HUDEP-2 (cell line): ENCODE measurements around the gene EXOC6B.
A peak's percentile ranks its signal among the peaks of the same experiment; 100 is the strongest.
"Not testable (repeated sequence)": the region's sequence is repeated elsewhere in the genome, so short reads cannot be mapped to it uniquely, and the experiment has no call there.

Experiments used
- DNase-seq, 76 experiments: peaks; one replicate each; lab custom pipeline; 2025; ENCODE audit not compliant: unreplicated experiment in 76 of 76; lab: John Stamatoyannopoulos, UW

EXOC6B gene

GRCh38 chr2:72623481-72623880 lies 202.4 kb downstream of the EXOC6B start:
- DNase-seq, result no peak

GRCh38 chr2:72619626-72620025 lies 206.2 kb downstream of the EXOC6B start:
- DNase-seq, result no peak

GRCh38 chr2:72613931-72614330 lies 211.9 kb downstream of the EXOC6B start:
- DNase-seq, result no peak

DNA sequence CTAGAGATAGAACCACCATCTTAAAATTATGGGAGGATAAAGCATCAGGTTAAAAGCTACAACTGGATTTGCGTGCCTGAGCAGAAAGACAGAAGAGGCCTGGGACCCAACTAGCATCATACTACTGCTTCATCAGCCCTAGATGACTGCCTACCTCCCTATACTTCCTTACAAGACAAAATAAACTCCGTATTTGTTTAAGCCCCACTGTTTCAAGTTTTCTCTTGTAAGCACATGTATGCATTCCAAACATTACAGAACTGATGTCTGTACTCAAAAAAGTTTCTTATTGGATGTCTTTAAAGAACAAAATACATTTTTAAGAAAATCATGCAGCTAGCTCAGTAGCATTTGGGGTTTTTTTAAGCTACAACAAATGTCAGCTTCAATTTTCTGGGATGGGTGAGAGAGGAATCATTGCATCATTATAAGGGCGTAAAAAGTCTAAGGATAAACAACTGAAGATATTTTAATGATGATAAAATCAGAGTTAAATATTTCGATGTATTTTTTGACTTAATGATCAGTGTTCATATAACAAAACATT lies 213.1 kb downstream of the EXOC6B start:
- DNase-seq, result no peak

GRCh38 chr2:72607189-72607588 lies 218.6 kb downstream of the EXOC6B start:
- no peak for DNase-seq

- peak in 4 of 76 experiments; percentile 1 to 3 (median 2) for DNase-seq
Measured at GRCh38 chr2:72605836-72606442, 219.9 kb downstream of the EXOC6B start.

DNA sequence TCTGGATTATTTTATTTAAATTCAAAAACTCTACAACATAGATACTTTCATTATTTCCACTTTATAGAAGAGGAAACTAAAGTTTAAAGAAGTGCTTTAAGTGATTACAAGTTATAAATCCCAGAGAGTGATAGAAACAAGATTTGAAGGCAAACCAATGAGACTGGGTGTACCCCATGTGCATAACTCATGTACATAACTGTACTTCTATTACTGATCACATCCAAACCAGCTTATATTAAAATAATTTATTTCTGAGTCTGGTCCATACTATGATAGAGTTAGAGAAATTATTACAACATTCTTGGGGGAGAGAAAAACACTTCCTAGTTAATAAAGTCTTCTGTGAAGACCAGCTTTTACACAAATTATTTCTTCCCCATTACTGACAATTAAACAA lies 221.4 kb downstream of the EXOC6B start:
- no peak for DNase-seq

DNA sequence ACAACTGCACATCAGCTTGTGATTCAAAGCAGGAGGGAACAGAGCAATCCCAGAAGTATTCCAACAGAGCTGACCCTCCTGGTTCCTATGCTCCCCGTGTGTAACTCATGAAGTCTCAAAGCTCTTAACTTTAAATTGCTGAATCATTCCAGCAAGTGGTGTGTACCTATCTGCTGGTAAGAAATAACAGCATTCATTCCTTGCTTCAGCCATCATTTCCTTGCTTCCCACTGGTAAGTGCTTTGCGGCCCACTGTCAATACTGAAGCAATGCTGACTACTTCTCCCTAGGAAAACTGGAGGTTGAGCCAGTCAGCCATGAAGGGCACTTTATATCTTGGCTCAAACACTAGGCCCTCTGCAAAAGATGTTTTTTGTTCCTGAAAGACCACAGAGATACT lies 222.4 kb downstream of the EXOC6B start:
- no peak for DNase-seq

DNA sequence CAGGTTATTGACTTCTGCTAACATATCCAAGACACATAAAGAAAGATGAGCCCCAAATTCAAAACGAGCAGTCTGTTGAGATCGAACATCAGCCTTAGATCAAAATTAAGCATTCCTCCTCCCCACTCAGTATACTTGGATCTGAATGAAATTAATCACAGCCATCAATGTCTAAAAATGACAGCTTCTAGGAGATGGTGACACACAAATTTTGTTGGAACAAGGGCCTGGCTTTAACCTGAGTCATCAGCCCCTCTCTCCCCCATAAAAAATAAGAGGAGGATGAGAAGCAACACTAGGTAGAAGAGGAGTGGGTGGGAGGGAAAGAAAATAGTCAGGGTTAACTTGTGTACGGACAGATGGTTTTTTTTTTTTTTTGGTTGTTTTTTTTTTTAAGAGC lies 223.1 kb downstream of the EXOC6B start:
- no peak for DNase-seq

DNA sequence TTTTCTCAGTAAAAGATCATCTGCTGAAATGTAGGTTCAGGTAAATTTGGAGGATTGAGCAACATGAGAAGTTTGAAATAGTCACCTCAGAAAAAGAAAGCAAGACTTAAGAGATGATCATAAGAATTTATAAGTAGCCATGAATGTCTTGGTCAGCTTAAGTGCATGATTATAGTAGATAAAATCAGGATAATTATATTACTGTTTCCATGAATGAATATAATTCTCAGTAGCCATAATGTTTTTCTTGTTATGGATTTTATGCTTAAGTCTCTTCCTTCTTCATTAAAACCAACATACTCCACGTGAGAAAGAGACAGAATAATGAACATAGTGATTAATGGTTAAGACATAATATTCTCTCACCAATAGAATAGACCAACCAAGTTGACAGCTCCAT lies 223.7 kb downstream of the EXOC6B start:
- DNase-seq, result no peak

GRCh38 chr2:72583836-72584235 lies 242.0 kb downstream of the EXOC6B start:
- DNase-seq, result not testable (repeated sequence)

DNA sequence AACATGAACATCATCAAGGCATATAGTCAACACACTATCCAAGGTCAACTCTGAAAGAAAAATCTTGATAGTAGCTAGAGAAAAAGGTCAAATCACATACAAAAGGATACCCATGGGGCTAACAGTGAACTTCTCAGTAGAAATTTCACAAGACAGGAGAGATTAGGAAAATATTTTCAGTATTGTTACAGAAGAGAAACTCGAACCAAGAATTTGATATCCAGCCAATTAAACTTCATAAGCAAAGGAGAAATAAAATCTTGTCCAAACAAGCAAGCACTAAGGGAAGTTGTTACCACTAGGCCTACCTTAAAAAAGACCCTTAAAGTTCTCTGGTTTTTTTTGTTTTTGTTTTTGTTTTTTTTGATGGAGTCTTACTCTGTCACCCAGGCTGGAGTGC lies 242.5 kb downstream of the EXOC6B start:
- no peak for DNase-seq

GRCh38 chr2:72581560-72582181 lies 244.2 kb downstream of the EXOC6B start:
- DNase-seq, result peak in 2 of 76 experiments; percentile 2 to 6

DNA sequence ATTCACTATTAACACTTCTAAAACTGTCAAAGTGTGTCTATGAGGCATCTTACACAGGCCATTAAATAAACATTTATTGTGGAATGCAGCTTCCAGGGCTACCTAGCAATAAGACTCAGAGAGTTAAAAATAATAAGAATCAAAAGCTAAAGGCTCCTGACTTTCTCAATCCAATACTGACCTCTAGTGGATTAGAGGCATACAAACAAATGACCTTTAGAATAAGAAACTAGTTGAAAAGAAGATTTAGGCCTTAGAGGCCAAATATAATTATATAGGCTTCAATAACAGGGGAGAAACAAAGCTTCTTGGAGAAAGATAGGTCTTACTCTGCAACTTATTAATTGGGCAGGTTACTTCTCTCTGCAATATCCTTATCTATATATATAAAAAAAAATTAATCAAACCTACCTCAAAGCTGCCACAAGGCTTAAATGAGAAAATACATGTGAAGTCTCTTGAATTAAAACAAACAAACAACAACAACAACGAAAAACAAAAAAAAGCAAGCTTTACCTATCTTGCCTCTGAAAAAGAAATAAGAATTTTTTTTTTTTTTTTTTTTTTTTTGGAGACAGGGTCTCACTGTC lies 246.1 kb downstream of the EXOC6B start:
- DNase-seq, result peak in 24 of 76 experiments; percentile 4 to 41 (median 18)

DNA sequence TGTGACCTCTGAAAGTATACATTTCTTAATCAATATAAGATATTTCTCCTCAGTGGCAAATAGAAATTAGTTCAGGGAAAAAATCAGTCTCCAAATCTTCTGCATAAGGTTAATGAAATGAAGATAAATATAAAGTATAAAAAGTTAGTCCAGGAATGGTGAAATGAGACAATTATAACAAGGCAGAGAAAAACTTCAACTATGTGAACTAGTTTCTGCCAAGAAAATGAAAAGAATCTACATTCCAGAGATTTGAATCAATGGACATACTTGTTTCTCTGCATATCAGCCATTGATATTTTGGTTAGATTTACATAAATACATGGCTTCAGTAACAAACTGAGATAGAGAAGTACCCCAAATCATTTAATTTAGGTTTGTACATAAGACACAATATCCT lies 249.0 kb downstream of the EXOC6B start:
- no peak for DNase-seq

GRCh38 chr2:72576459-72576858 lies 249.4 kb downstream of the EXOC6B start:
- no peak for DNase-seq

GRCh38 chr2:72574886-72575285 lies 250.9 kb downstream of the EXOC6B start:
- DNase-seq, result no peak

DNA sequence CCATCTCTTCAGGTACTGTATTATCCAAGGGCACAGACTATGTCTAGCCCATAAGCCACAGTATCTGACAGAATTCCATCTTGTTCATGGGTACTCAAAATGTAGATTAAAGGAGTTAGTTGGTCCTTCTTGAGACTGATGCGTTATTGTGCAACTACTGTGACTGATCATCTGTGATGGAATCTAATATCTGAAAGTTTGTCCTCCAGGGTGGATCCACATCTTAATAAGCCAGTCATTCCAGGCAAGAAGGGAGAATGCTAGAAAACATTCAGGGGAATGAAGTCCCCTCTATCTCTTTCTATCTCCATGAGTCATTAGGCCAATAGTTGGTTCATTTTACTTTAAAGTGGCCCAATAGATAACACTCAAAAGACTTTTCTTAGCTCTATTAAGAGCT lies 252.6 kb downstream of the EXOC6B start:
- DNase-seq, result no peak

- DNase-seq, result no peak
Measured at GRCh38 chr2:72572501-72572900, 253.3 kb downstream of the EXOC6B start.

GRCh38 chr2:72570413-72570812 lies 255.4 kb downstream of the EXOC6B start:
- DNase-seq, result no peak

- peak in 1 of 76 experiments; percentile 12 for DNase-seq
Measured at GRCh38 chr2:72562451-72563153, 263.2 kb downstream of the EXOC6B start.
